MG63 (cell line): ENCODE results near the gene SPIRE1. TPM values are rescaled to one million over a fixed set of nuclear protein-coding genes. Genes with fewer than 3 reads are reported as not detected.
"Not testable (repeated sequence)": the region's sequence is repeated elsewhere in the genome, so short reads cannot be mapped to it uniquely, and the experiment has no call there.

Source experiments
- DNase-seq: peaks from one replicate; pipeline ENCODE4 v3.0.0-alpha.2; 2020
- H3K27me3 ChIP-seq: fragments of 250-450 bp; sonication (Bioruptor Pico); 2 replicates; pipeline ENCODE4 v1.5.1; 2020; ENCODE audit warnings: mild to moderate bottlenecking, moderate library complexity
- H3K36me3 ChIP-seq: fragments of 250-450 bp; sonication (Bioruptor Pico); 2 replicates; pipeline ENCODE4 v1.5.1; 2020; ENCODE audit warnings: mild to moderate bottlenecking, moderate library complexity
- H3K4me3 ChIP-seq: fragments of 250-450 bp; sonication (Bioruptor Pico); 2 replicates; pipeline ENCODE4 v1.5.1; 2020; ENCODE audit warnings: mild to moderate bottlenecking, moderate library complexity
- H3K9me3 ChIP-seq: fragments of 250-450 bp; sonication (Bioruptor Pico); 2 replicates; pipeline ENCODE4 v1.5.1; 2020; ENCODE audit warnings: mild to moderate bottlenecking, moderate library complexity
- total RNA-seq: library from RNA; depleted of rRNA; stranded (reverse); fragments of >200 nt; shearing (Covaris generic); gene quantifications from 2 replicates; pipeline ENCODE4 v1.2.3, GENCODE V29; 2014; ENCODE audit warnings: low replicate concordance

Gene SPIRE1
- total RNA-seq, 1 experiment from 2014 or later = 19.9 TPM

GRCh38 chr18:12589448-12589847 lies 68.5 kb downstream of the SPIRE1 start:
- Histone ChIP-seq H3K4me3 (no peak overlapping the region), H3K9me3 (no peaks in the 10 kb centered on the region), H3K27me3 (no peaks in the 10 kb centered on the region), H3K36me3 (no peaks in the 10 kb centered on the region)
- DNase-seq = no peak

- no peaks in the 10 kb centered on the region for H3K27me3 ChIP-seq
- no peaks in the 10 kb centered on the region for H3K36me3 ChIP-seq
- H3K4me3 ChIP-seq = no peak overlapping the region
- DNase-seq = no peak
- H3K9me3 ChIP-seq = no peaks in the 10 kb centered on the region
Observed at GRCh38 chr18:12586956-12587355, 71.0 kb downstream of the SPIRE1 start.

GRCh38 chr18:12585218-12585617 lies 72.7 kb downstream of the SPIRE1 start:
- H3K4me3 ChIP-seq = no peak overlapping the region
- H3K27me3 ChIP-seq = no peaks in the 10 kb centered on the region
- no peaks in the 10 kb centered on the region for H3K36me3 ChIP-seq
- H3K9me3 ChIP-seq = no peaks in the 10 kb centered on the region
- no peak for DNase-seq

GRCh38 chr18:12580630-12581342 lies 77.1 kb downstream of the SPIRE1 start:
- no peak for DNase-seq

GRCh38 chr18:12579775-12580174 lies 78.1 kb downstream of the SPIRE1 start:
- Histone ChIP-seq H3K4me3 (no peak overlapping the region), H3K27me3 (no peaks in the 10 kb centered on the region), H3K36me3 (no peaks in the 10 kb centered on the region; the same call in 1 of the 2 replicates), H3K9me3 (peaks cover 9% of the 10 kb centered on the region)
- no peak for DNase-seq

More at GRCh38 chr18:12580630-12581342, 77.1 kb downstream of the SPIRE1 start:
- Histone ChIP-seq H3K4me3 (no peak overlapping the region), H3K36me3 (no peaks in the 10 kb centered on the region; the same call in 1 of the 2 replicates), H3K27me3 (no peaks in the 10 kb centered on the region), H3K9me3 (peaks cover 9% of the 10 kb centered on the region)

DNA sequence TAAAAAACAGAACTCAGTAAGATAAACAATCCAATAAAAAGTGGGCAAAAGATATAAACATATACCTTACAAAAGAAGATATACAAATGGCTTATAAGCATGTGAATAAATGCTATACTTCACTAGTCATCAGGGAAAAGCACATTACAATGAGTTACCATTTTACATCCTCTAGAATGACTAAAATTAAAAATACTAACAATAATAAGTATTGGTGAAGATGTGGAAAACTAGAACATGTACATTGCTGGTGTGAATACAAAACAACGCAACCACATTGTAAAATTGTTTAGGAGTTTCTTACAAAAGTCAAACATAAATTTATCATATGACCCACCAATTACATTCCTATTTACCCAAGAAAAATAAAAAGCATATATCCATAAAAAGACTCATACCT lies 80.1 kb downstream of the SPIRE1 start:
- H3K36me3 ChIP-seq = no peaks in the 10 kb centered on the region; the same call in 1 of the 2 replicates
- DNase-seq = no peak
- H3K27me3 ChIP-seq = no peaks in the 10 kb centered on the region

DNA sequence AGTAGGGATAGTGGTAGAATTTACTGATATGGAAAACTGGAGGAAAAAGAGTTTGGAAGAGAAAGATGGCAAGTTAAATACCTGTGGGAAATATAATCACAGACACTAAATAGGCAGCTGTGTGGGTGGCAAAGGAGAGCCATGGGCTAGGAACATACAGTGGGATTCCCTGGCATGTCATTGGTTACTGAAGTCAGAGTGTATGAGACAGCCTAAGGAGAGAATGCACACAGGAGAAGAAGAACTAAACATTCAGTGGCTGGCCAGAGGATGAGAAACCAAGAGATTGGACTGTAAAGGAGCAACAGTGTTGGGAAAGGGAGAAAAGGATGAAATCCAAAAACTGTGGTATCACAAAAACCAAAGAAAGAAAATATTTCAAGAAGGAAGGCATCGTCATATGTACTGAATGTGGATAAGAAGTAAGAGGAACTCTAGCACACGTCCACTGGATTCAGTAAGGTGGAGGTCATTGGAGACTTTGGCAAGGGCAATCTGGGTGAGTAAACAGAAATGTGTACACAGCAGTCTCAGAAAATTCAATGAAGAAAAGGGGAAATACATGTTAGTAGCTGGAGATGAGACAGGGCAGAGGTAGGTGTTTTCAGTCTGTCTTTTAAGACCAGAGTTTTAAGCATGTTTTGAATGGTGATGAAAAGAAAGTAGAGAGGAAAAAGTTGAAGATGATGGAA lies 83.3 kb downstream of the SPIRE1 start:
- Histone ChIP-seq H3K27me3 (no peaks in the 10 kb centered on the region), H3K9me3 (peaks cover 9% of the 10 kb centered on the region), H3K4me3 (no peak overlapping the region), H3K36me3 (no peaks in the 10 kb centered on the region; the same call in 1 of the 2 replicates)
- no peak for DNase-seq

More for the DNA sequence above, 80.1 kb downstream of the SPIRE1 start:
- Histone ChIP-seq H3K4me3 (no peak overlapping the region), H3K9me3 (peaks cover 9% of the 10 kb centered on the region)

DNA sequence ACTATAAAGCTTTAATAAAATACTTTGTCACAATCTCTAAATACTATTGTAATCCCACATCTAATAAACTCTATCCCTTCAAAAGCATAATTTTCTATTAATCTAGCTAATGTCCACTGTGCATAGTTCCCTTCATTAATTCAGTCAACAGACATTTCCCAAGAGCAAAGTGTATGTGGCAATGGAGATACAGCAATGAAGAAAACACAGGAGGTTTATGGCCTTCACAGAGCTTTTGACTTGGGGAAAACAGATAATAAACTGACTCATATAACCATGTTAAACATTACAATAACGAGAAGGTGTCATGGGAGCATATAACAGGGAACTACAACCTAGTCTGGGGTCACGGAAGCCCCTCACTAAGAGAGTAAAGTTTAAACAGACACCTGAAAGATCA lies 86.3 kb downstream of the SPIRE1 start:
- peaks cover 8% of the 10 kb centered on the region; the same call in 1 of the 2 replicates for H3K9me3 ChIP-seq
- H3K27me3 ChIP-seq = no peaks in the 10 kb centered on the region
- no peaks in the 10 kb centered on the region for H3K36me3 ChIP-seq
- H3K4me3 ChIP-seq = no peak overlapping the region
- DNase-seq = no peak

GRCh38 chr18:12569791-12570190 lies 88.1 kb downstream of the SPIRE1 start:
- Histone ChIP-seq H3K27me3 (no peaks in the 10 kb centered on the region), H3K4me3 (no peak overlapping the region), H3K36me3 (no peaks in the 10 kb centered on the region), H3K9me3 (peaks cover 13% of the 10 kb centered on the region; the same call in 1 of the 2 replicates)
- DNase-seq = no peak

DNA sequence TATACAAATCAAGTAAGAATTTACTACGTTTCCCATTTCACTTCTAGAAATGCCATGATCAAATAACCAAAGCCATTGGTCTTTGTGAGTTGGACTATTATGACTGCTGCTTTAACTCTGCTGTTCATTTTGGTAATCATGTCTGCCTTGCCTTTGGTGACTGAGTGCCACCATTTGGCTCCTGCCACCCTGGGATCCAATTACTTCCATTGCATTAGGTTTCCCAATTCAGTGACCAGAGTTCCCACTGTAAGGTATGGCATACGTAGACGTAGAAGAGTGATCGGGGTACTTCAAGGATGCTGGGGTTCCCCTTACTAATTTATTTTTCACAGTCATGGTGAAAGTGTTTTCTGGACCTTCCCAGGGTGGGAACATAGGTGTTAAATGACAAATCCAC lies 90.1 kb downstream of the SPIRE1 start:
- Histone ChIP-seq H3K4me3 (no peak overlapping the region), H3K36me3 (no peaks in the 10 kb centered on the region), H3K27me3 (no peaks in the 10 kb centered on the region), H3K9me3 (peaks cover 16% of the 10 kb centered on the region; the same call in 1 of the 2 replicates)
- DNase-seq = no peak

DNA sequence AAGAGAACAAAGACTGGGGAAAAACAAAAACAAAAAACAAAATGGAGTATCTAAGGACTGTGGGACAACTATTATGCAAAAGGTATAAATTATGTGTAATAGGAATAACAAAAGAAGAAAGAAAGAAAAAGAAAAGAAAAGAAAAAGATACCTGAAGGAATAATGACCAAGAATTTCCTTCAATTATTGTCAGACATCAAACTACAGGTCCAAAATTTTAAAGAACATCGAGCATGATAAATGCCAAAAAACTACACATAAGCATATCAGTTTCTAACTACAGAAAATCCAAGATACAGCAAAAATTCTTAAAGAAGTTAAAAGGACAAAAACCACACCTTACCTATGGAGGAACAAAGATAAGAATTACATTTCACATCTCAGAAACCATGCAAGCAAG lies 93.0 kb downstream of the SPIRE1 start:
- Histone ChIP-seq H3K4me3 (no peak overlapping the region), H3K36me3 (no peaks in the 10 kb centered on the region), H3K27me3 (no peaks in the 10 kb centered on the region), H3K9me3 (peaks cover 16% of the 10 kb centered on the region)
- no peak for DNase-seq

DNA sequence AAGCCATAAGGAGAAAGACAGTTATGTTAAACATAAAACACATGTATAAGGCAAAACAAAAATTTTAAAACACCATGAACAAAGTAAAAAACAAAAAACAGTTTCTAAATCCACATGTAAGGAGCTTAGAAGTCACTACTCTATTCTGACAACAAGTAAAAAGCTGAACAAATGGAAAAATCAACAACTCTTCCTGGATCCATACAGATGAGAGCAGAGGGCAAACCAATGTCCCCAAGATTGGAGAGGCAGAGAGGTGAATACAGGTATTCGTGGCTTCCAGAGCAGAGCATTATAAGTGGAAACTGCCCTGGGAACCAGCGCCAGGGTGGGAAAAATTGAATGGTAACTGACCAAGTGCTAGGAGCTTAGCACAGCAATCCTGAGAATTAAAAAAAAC lies 93.5 kb downstream of the SPIRE1 start:
- DNase-seq = no peak
- Histone ChIP-seq H3K36me3 (no peaks in the 10 kb centered on the region), H3K9me3 (peaks cover 16% of the 10 kb centered on the region)

GRCh38 chr18:12560600-12560999 lies 97.3 kb downstream of the SPIRE1 start:
- H3K27me3 ChIP-seq, DNase-seq, H3K4me3 ChIP-seq, H3K36me3 ChIP-seq: not testable (repeated sequence)
- peaks cover 11% of the 10 kb centered on the region for H3K9me3 ChIP-seq

More for the DNA sequence above, 93.5 kb downstream of the SPIRE1 start:
- H3K27me3 ChIP-seq = no peaks in the 10 kb centered on the region
- H3K4me3 ChIP-seq = no peak overlapping the region

- peaks cover 15% of the 10 kb centered on the region for H3K9me3 ChIP-seq
- H3K4me3 ChIP-seq = no peak overlapping the region
- peaks cover 7% of the 10 kb centered on the region; the same call in 1 of the 2 replicates for H3K36me3 ChIP-seq
- no peaks in the 10 kb centered on the region for H3K27me3 ChIP-seq
- no peak for DNase-seq
Observed at GRCh38 chr18:12559319-12559718, 98.6 kb downstream of the SPIRE1 start.

DNA sequence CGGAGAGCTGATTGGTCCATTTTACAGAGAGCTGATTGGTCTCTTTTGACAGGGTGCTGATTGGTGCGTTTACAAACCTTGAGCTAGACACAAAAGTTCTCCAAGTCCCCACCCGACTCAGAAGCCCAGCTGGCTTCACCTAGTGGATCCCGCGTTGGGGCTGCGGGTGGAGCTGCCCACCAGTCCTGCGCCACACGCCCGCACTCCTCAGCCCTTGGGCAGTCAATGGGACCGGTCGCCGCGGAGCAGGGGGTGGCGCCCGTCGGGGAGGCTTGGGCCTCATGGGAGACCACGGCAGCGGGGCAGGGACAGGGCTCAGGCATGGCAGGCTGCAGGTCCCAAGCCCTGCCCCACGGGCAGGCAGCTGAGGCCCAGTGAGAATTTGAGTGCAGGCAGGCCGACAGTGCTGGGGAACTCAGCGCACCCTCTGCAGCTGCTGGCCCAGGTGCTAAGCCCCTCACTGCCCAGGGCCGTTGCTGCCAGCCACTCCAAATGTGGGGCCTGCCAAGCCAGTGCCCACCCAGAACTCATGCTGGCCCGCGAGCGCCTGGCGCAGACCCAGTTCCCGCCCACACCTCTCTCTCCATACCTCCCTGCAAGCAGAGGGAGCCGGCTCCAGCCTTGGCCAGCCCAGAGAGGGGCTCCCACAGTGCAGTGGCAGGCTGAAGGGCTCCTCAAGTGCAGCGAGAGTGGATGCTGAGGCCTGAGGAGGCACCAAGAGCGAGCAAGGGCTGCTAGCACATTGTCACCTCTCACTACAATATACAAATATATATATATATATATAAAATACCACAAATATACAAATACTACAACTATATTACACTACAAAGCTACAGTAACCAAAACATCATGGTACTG lies 100.7 kb downstream of the SPIRE1 start:
- Histone ChIP-seq H3K36me3 (peaks cover 7% of the 10 kb centered on the region; the same call in 1 of the 2 replicates), H3K9me3 (peaks cover 16% of the 10 kb centered on the region), H3K4me3 (no peak overlapping the region), H3K27me3 (no peaks in the 10 kb centered on the region)
- no peak for DNase-seq

DNA sequence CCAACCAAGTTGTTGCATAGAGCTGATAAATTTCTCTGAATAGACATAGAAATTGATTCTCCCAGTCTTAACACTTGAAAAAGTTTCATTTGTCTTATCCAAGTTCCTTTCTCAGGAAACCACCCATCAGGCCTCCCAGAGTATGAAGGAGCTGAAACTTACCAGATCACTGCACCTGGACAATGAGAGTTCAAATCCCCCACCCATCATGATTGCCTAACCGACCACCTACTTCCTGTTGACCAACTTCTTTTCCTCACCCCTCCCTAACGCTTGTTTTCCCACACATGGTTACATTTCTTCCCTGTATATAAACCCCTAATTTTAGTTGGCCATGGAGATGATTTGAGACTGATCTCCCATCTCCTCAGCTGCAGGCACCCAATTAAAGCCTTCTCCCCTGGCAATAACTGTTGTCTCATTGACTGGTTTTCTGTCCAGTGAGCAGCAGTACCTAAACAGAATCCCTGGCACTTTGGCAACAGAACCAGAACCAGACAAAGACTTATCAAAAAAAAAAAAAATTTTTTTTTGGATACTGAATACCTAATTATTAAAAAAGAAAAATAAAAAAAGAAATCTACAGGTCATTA lies 103.0 kb downstream of the SPIRE1 start:
- no peak for DNase-seq
- H3K27me3 ChIP-seq = no peaks in the 10 kb centered on the region

More for the DNA sequence above, 103.0 kb downstream of the SPIRE1 start:
- Histone ChIP-seq H3K4me3 (no peak overlapping the region), H3K36me3 (peaks cover 7% of the 10 kb centered on the region; the same call in 1 of the 2 replicates), H3K9me3 (peaks cover 16% of the 10 kb centered on the region)
